Measurements from ENCODE around the gene TRIM4.

- no peak for TF ChIP-seq YY1 (IDR thresholded peaks at IDR 0.05; ENCODE audit: insufficient read depth, insufficient read length)
- no peak for TF ChIP-seq ZNF274 (IDR thresholded peaks at IDR 0.05; ENCODE audit: low read depth, low read length)
Observed at GRCh38 chr7:99876491-99876890, 42.8 kb downstream of the TRIM4 start.
